Activated CD8-positive, alpha-beta memory T cell treated with anti-CD3 and anti-CD28 coated beads for 48 hours (primary cell): ENCODE results near the gene SGCE.

ENCODE experiments used
- DNase-seq, 3 experiments: peaks; one replicate each; pipeline ENCODE4 v3.0.0-alpha.2; 2020; ENCODE audit warnings: low read depth in 2 of 3, low spot score in 2 of 3

Gene SGCE

GRCh38 chr7:94575646-94576045, 80.3 kb downstream of the SGCE start:
- DNase-seq, result no peak

DNA sequence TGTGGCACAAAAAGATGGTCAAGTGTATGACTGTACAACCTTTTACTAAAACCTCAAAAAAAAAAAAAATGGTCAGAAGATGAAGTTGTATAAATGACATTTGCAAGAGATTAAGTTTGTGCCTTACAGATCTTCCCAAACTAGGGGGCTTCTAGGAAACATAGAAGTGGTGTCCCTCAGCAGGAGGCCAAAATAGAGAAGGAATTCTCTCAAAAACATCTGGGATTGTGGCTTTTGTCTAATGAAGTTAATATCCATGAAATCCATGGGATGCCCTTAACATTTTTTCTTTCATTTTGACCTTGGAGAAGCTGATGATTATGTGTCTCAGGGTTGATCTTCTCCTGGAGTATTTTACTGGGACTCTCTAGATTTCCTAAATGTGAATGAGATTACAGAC, 84.1 kb downstream of the SGCE start:
- no peak for DNase-seq

DNA sequence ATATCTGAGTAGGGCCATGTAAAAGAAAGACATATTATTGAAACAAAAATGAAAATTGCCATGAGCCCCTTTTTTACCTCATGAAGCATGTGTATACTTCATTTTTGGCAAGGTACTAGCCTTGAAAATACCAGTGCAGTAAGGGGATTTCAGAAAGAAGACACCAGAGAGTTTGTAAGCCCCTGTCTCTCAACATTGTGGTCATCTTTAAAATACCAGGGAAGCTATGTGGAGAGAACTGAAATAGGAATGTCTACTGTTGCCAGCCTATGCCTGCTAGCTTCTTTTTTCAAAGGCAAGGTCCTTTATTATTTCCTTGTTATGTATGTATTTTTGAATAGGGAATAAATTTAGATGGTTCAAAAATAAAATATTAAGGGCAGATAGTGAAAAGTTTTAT, 88.5 kb downstream of the SGCE start:
- DNase-seq, result no peak

DNA sequence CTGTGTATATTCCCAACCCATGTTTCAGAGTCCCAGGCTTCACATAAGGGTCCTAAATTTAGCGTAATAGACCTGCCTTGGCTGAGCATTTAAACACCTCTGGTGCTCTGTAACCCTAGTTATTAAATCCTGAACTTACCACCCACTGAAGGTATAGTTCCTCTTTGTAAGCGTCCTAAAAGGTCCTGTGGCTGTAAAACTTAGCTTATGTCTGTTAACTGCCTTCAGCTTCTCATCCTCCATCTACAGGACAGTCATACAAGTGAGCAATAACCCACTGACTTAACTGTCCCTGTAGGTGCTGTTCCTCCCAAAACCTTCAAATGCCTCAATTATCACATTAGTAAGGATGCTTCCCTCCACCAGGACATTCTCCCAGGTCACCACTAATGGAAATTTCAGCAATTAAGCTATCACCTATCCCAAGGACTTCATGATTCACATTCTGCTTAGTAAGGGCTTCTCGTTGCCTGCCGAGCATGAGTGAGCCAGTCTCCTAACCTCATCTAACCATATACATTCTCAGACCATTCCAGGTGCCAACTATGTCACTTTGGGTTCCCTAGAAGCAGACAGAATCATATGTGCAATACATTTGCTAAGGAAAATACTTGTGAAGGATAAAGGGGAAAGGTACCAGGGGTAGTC, 90.6 kb downstream of the SGCE start:
- no peak for DNase-seq

GRCh38 chr7:94562525-94562924, 93.4 kb downstream of the SGCE start:
- no peak for DNase-seq

GRCh38 chr7:94561841-94562514, 94.0 kb downstream of the SGCE start:
- no peak for DNase-seq

- DNase-seq, result no peak
Measured at GRCh38 chr7:94559972-94560371, 96.0 kb downstream of the SGCE start.

GRCh38 chr7:94557215-94557614, 98.7 kb downstream of the SGCE start:
- no peak for DNase-seq

DNA sequence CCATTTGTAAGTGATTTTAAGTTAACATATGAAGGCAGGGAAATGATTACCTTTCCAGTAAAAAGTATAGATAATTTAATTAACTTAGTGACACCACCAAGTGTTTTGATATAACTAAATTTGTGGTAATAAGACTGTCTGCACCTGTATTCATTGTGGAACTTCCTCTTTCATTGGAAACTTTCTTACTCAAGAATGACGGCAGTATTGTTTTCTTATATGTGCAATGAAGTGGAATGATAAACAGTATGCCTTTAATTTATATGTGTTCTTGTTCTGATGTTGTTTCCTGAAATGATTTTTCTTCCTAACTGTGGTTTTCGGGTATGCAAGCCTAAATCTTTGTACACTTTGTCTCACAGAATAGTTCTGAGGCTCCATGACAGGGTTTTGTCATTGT, 99.9 kb downstream of the SGCE start:
- DNase-seq, result no peak

GRCh38 chr7:94547126-94547525, 108.8 kb downstream of the SGCE start:
- no peak for DNase-seq

GRCh38 chr7:94540428-94540827, 115.5 kb downstream of the SGCE start:
- DNase-seq, result no peak
